HG02981 (cell line): ENCODE data around the gene PDK4.
"Not testable (repeated sequence)": the region's sequence is repeated elsewhere in the genome, so short reads cannot be mapped to it uniquely, and the experiment has no call there.

Experiments
- ATAC-seq: cut with Tn5 transposase; IDR thresholded peaks from one replicate; pipeline ENCODE4 v1.9.1; 2021; ENCODE audit warnings: mild to moderate bottlenecking, moderate library complexity; ENCODE audit not compliant: unreplicated experiment

Gene PDK4

GRCh38 chr7:95578299-95578855 lies 17.9 kb downstream of the PDK4 start:
- no peak for ATAC-seq

- ATAC-seq: no peak
Measured at GRCh38 chr7:95577137-95577536, 19.2 kb downstream of the PDK4 start.

- no peak for ATAC-seq
Measured at GRCh38 chr7:95569720-95570119, 26.6 kb downstream of the PDK4 start.

- no peak for ATAC-seq
Measured at GRCh38 chr7:95560674-95561073, 35.6 kb downstream of the PDK4 start.

- ATAC-seq: no peak
Measured at GRCh38 chr7:95558864-95559263, 37.5 kb downstream of the PDK4 start.

GRCh38 chr7:95556777-95557176 lies 39.5 kb downstream of the PDK4 start:
- no peak for ATAC-seq

- ATAC-seq: no peak
Measured at GRCh38 chr7:95553939-95554338, 42.4 kb downstream of the PDK4 start.

- ATAC-seq: not testable (repeated sequence)
Measured at GRCh38 chr7:95552010-95552926, 44.0 kb downstream of the PDK4 start.

GRCh38 chr7:95550546-95550945 lies 45.8 kb downstream of the PDK4 start:
- no peak for ATAC-seq

GRCh38 chr7:95549818-95550529 lies 46.3 kb downstream of the PDK4 start:
- ATAC-seq: no peak

- no peak for ATAC-seq
Measured at GRCh38 chr7:95547361-95548348, 48.7 kb downstream of the PDK4 start.

GRCh38 chr7:95546647-95547046 lies 49.7 kb downstream of the PDK4 start:
- no peak for ATAC-seq

- no peak for ATAC-seq
Measured at GRCh38 chr7:95545673-95546072, 50.6 kb downstream of the PDK4 start.

- ATAC-seq: no peak
Measured at GRCh38 chr7:95545007-95545615, 51.2 kb downstream of the PDK4 start.

GRCh38 chr7:95544171-95544570 lies 52.1 kb downstream of the PDK4 start:
- ATAC-seq: no peak

GRCh38 chr7:95543312-95543711 lies 53.0 kb downstream of the PDK4 start:
- ATAC-seq: no peak

GRCh38 chr7:95540366-95540765 lies 56.0 kb downstream of the PDK4 start:
- ATAC-seq: no peak

- ATAC-seq: no peak
Measured at GRCh38 chr7:95539426-95539825, 56.9 kb downstream of the PDK4 start.

- ATAC-seq: no peak
Measured at GRCh38 chr7:95537468-95537867, 58.8 kb downstream of the PDK4 start.

GRCh38 chr7:95536656-95537311 lies 59.5 kb downstream of the PDK4 start:
- no peak for ATAC-seq
